GM12801 (cell line): Measurements from ENCODE around the gene FRYL.

Experiments used
- CTCF ChIP-seq: IDR thresholded peaks from one replicate; pipeline ENCODE4 v1.5.1; 2011; ENCODE audit warnings: control low read depth; ENCODE audit not compliant: insufficient read length; ENCODE audit errors: extremely low read depth

Gene FRYL

GRCh38 chr4:48791313-48791712 is 11.2 kb upstream of the FRYL start:
- TF ChIP-seq CTCF, result no peak

- no peak for TF ChIP-seq CTCF
Measured at GRCh38 chr4:48790561-48790960, 10.5 kb upstream of the FRYL start.

GRCh38 chr4:48787056-48787455 is 7.0 kb upstream of the FRYL start:
- no peak for TF ChIP-seq CTCF

GRCh38 chr4:48786549-48786948 is 6.5 kb upstream of the FRYL start:
- TF ChIP-seq CTCF, result no peak

- TF ChIP-seq CTCF, result no peak
Measured at GRCh38 chr4:48785302-48785701, 5.2 kb upstream of the FRYL start.

GRCh38 chr4:48781968-48782367 is 1.9 kb upstream of the FRYL start:
- no peak for TF ChIP-seq CTCF

GRCh38 chr4:48780865-48781214 is 761 bp upstream of the FRYL start:
- TF ChIP-seq CTCF, result no peak
